Medulla oblongata (tissue), 1 donor: Measurements from ENCODE around the gene TBC1D4.

Experiments
- DNase-seq: peaks from one replicate; pipeline ENCODE4 v3.0.0-alpha.2; 2015; ENCODE audit errors: extremely low spot score

Gene TBC1D4

DNA sequence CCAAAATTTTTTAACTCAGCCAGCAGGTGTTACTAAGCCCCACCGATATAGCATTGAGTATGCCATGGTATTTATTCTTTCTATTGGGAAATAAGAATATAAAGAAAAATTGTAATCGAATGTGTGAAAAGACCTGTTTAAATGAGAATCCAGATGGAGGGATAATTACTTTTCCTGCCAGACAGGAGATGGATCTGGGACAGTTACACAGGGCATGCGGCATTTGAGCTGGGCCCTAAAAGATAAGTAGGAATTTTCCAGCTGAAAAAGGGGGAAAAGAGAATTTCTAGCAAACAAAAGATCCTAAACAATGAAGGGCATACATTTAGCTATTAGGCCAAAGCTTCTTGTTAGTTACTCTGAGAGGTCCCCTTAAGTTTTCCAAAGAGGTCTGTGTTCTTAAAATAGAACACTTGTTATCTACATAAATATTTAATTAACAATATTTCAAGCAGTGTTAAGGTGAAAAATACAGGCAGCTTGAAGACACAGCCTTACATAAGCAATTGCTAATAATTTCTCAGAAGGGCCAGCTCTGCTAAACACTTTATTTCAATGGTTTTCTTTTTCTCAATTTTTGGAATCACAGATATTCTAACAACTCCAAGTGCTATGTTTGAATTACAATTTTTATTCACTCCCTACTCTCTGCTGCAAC, 63.7 kb downstream of the TBC1D4 start:
- DNase-seq: no peak

DNA sequence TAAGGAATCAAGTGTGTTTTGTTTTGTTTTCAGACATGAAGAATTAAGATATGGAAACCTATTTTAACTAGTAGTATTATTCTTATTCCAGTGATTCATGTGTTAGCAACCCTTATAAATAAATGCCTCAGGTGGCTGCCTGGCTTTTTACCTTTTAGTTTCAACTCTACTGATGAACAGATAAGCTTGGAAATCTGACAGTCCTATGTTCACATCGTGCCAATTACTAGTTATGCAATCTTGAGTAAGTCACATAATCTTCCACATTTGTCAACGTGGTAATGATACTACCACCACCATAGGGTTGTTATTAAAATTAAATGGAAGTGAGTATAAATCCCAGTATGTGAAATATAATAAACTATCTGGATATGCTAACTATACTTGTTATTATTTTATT, 64.3 kb downstream of the TBC1D4 start:
- no peak for DNase-seq

DNA sequence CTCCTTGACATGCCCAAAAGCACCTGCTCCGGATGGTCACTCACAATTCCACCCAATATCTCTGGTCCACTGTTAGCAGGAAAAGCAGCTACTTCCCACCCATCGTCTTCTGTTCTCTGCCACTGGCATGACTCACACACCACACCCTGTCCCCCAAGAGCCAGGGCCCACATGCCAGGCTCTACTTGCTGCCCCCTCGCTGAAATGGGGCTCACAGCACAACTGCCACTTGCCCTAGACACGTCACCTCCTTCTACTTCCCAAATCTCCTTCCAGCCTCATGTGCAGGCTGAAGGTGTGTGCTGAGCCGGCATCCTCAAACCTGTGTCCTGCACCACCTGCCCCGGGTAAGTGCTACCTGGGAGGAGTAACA, 65.0 kb downstream of the TBC1D4 start:
- no peak for DNase-seq

DNA sequence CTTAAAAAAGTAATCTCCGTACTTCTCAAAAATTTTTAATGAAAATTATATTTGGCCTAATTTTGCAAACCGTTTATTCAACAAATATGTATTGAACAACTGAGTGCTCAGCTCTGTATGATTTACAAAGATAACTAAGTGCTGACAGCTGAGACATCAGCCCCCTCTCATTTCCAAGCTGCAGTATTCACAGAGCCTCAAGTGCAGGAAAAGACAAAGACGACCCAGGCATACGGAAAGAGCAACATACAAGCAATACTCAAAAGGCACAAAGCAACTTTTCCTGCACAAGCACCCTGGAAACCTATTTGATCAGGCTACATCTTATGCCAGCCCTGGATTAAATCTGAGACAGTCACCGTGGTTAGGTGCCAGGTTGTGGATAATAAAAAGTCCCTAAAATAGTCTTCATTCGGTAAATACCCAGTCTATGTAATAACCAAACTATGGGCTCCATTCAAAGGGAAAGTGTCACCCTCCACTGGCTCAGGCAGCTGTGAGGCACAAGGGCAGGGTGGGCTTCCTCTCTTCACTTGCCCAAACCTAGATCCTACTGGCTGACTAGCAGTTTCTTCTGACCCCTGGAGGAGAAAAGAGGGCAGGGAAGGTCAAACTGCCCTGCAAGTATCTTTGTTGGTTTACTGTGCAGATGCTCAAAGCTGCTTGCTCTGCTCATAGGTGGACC, 65.5 kb downstream of the TBC1D4 start:
- no peak for DNase-seq

DNA sequence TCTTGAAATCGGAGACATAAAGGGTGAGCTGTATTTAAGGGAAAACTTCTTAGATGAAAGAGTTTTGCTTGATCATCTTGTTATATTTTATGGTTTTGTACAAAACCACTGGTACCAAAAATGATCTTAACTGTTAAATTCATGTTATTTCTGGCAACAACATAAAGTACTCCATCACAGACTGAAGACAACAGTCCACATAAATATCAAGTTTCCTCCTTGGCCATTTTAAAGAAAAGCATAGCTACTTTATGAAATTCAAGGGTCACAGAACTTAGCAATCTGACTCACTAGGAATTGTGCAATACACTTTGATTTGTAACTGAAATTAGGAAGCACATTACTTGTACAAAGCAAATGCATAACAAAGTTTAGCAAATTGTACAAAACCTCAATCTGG, 66.3 kb downstream of the TBC1D4 start:
- no peak for DNase-seq

DNA sequence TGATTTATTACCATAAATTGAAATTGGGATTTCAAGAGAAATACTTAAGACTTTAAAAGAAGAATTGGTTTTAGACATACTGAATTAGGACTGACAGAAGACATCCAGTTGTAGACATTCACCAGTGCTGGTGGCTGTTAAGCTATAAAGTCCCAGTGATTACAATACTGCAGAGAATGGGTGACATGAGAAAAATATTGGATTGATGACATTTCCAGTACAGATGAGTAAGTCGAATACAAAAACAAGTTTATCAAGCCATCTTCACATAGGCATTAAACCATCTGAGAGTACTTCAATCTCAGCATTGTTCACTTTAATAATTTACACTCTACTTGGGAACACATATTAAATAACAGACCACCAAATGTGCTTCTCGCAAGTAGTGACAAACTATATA, 66.8 kb downstream of the TBC1D4 start:
- DNase-seq: no peak

DNA sequence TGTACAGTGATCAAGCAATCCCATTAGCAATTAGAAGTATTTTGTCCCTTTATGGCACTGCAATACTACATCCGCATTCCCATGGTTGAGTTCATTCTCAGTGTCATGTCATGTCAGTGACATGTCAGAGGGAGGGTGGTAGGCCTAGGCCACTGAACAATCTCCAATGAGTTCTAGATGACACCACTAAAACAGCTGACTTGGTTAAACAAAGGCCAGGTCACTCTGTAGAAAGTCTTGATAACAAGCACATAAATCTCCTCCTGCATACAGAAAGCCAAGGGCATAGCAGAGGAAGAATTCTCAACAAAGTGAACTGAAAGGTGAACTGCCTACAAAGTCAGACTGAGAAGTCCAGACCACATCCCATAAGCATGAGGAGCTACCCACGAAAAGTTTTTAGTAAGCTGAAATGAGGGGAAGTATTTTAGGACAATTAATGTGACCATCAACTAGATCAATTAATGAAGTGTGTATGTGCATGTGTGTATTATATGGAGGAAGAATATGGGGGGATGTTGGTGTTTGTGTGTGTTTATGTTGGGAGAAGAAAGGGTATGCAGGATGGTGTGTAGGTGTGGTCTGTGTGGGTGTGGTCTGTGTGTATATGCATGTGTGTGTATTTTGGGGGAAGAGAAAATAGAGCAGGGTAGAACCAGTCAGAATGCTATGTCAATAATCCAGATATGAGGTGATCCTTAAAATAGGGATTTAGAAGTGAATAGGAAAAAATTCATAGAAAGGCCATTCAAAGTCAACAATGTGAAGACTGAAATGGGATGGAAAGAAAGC, 67.7 kb downstream of the TBC1D4 start:
- DNase-seq: no peak

DNA sequence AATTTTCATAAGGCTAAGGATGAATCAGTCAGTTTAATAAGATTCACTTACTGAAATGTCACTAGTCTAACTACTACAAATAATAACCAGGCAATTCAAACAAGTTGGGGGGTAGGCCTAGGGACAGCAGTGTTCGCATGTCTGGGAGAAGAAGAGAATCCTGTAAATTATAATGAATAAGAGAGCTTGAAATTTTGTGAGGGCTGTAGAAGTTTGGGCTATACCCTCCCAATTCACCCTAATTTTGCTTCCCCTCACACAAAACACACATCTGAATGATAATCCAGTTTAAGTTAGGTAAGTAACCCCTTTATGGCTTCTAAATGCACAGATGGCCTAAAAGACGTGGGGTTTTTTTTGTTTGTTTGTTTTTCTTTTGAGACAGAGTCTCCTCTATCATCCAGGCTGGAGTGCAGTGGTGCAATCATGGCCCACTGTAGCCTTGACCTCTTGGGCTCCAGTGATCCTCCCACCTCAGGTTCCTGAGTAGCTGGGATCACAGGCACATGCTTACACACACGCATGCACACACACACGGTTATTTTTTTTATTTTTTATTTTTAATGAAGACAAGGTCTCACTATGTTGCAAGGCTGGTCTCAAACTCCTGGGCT, 69.9 kb downstream of the TBC1D4 start:
- no peak for DNase-seq

DNA sequence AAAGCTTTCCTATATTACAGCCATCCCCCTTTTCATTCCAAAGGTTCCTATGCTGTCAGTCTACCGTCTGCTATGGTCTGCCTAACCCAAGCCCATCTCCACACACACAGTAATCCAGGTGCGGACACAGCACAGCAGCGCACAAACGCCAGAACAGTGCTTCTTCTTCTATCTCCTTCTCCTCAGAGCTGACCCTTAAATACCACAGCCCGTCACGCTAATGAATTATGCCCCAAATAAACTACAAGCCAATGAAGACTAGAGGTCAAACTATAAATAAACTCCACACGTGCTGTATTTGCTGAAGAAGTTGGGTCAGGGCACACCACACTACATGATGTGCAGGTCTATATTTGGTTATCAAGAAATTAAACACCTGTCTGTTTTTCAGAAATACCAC, 71.8 kb downstream of the TBC1D4 start:
- DNase-seq: no peak

DNA sequence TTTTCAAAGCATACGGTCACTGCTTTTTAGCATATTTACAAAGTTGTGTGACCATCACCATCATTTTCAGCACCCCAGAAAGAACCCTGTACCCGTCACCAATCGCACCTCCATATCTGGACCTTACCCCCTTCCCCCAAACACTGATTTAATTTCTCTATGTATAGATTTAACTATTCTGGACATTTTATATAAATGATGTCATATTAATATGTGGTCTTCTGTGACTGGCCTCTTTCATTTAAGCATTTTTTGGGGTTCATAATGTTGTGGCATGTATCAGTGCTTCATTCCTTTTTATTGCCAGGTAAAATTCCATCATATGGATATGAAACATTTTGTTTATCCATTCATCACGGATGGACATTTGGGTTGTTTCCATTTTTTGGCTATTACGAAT, 74.0 kb downstream of the TBC1D4 start:
- no peak for DNase-seq

DNA sequence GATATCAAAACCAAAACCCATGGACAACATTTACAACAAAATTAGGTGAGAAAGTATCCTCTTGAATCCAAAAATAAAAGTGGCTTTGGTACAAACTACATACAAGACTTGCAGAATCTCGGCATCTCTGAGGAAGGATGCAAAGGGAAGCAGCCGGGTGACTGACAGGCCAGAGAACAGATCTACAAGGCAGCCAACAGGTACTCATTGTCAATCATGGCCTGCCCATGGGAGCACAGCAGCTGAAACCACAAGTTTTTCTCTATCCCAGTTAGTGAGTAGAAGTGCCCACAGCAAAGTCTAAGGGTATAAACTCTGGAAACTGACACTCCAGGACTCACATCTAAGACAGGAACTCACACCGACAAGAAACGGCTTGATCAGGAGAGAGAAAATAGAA, 74.5 kb downstream of the TBC1D4 start:
- DNase-seq: no peak

DNA sequence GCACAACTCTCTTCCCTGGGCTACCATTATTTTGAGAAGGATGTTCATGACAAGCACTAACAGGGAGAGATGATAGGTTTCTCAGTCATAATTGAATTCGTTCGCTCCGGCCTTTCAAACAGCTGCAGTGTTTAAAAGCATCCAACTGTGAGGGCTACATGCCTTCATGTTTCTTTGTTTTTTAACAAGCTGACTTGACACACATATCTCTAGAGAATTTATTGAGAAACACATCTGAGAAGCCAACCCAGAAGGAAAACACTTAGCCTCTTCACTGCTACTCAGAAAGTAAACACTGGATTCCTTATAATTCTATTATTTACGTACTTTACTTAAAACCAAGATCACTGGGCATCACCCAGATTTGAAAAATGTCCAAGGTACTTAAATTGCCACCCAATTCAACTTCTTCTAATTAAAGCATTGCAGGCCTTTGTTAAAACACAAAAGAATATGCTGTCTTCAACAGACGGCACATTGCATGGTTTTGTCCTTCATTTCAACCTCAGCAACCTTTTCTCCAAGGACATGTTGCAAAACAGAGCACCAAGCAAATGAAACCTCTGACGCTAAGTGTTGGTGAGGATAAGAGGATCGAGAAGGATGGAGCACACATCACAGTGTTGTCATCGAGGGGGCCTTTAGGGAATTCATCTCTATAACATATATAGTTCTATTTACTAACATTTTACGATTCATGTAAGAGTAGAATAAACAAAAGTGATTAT, 75.8 kb downstream of the TBC1D4 start:
- DNase-seq: no peak

DNA sequence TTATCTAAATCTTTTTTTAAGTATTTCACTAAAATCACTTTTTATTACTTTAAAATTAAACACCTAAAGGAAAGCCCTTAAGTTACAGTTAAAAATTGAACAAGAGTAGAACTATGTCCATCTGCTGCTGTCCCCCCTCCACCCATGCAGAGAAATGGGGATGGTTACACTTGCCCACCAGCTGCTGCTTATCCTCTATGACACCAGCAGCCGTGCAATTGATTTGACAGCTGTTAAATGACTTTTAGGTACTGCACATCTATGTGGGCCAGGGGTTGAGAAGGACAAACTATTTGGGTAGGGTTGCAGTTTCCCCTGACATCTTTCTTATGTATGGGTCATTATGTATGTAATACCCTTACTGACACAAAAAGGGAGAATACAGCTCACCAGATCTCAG, 77.2 kb downstream of the TBC1D4 start:
- no peak for DNase-seq

DNA sequence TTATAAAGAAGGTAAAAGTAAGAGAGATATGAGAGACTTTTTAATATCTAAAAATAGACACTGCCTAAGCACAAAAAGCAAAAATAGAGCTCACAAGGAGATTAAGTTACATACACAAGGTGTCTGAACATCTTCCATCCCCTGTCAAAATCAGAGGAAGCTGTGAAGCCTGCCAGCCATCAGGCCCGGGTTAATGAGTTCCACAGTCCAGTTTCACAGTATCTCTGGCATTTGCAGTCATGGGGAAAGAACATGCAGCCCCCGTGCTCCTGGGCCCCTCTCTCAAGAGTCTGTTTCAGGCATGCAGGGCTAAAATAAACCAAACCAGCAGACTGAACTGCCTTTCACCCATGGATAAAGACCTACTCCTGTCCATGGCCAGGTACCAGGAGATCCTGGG, 79.2 kb downstream of the TBC1D4 start:
- peak; percentile 26 for DNase-seq

DNA sequence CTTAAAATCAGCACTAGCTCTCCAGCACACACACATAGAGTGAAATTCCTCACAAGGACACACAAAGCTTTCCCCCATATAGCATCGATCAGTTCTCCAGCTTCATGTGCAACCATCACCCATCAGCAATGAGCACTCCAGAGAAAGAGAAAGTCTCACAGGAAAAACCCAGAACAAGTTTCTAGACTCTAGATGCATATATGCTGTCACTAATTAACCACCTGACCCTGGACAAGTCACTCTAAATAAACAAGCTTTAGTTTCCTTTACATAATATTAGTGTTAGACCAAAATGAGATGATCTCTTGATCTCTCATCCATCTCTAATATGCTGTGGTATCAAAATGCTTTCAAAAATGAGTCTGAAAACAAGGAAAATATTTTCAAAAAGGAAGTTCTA, 81.2 kb downstream of the TBC1D4 start:
- DNase-seq: no peak

DNA sequence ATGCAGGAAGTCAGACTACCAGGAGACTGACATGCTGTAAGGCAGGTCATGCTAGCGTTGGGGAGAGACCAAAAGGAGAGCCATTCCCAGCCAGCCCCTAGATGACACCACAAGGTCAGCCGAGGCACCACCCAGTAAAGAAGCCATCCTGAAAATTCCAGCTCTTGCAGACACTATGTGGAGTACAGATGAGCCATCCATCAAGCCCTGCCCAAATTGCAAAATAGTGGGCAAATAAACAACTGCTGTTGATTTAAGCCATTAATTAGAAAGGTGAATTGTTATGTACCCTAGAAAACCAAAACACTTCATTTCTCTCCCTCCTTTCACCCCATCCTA, 82.1 kb downstream of the TBC1D4 start:
- no peak for DNase-seq

DNA sequence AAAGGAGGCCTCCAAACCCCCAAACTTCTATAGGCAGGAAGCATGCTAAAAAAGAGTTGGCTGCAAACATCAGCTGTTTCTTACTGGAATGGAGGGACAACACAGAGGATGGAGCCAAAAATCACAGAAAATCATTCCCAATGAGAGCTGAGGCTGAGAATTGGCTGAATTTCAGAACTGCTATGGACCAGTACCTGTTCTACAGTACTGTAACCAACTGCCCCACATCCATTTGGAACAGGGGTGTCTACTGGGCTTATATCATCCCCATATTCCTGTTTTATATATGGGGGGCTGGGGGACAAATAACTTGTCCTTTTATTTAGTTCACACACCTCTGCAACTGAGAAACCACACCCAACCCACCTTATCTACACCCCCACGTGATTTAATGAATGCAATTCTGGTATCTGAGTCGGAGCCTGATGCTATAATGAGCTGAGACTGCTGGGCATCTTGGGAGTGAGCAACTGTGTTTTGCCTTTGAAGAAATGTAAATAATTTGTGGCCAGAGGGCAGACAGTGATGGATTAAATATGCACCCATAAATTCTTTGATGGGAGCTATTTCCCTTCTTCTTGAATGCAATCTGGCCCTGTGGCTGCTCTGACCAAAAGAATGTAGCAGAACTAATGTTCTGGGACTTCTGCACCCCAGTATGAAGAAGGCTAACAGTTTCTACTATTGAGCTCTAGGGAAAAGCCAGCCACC, 82.6 kb downstream of the TBC1D4 start:
- no peak for DNase-seq

DNA sequence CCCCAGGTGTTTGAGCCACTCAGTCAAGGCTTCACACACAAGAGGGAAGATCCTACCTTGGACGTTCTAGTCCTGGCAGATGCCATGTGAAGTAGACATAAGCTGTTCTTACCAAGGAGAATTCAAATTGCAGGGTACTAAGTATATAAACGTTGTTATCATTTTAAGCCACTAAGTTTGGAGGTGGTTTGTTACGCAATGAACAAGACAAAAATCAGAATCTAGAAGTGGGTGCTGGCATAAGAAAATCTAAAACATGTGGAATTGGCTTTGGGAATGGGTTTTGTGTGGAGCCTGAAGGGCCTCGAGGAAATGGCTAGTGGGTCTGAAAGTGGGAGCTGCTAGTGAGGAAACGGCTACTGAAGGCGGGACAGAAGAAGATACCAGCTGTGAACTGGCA, 83.9 kb downstream of the TBC1D4 start:
- DNase-seq: no peak

DNA sequence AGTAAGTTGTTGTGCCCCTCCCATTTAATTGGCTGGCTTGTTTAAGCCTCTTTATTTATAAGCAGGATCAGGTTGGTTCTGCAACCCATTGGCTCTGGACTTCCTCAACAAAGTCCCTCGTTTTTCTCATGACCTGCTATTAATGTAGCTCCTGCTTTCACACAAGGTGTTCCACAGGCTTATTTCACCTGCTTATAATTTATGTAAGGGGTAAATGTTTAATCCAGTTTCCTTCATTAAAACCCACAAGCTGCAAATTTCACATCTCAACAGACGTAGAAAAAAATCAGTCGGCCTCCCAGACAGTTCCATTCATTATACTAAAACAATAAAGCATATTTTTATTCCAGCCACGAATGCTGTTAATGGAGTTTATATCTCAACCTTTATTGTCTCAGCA, 86.1 kb downstream of the TBC1D4 start:
- DNase-seq: no peak

DNA sequence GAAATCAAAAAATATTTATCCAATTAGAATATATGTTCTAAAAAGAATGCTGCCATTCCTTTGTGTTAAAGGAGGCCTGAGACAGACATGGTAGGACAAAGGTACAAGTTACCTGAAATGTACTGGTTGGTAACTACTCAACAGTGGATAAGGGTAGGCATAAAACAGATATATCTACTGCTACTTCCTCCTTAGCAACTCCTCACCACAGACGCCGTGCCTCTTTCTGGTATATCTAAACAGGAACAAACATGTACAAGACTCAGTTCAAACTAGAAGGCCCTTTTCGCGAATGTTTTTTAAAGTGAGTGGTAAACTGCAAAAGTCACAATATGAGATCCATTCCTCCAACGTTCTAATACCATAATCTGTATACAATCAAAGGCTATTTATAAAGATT, 86.9 kb downstream of the TBC1D4 start:
- DNase-seq: peak; percentile 14

DNA sequence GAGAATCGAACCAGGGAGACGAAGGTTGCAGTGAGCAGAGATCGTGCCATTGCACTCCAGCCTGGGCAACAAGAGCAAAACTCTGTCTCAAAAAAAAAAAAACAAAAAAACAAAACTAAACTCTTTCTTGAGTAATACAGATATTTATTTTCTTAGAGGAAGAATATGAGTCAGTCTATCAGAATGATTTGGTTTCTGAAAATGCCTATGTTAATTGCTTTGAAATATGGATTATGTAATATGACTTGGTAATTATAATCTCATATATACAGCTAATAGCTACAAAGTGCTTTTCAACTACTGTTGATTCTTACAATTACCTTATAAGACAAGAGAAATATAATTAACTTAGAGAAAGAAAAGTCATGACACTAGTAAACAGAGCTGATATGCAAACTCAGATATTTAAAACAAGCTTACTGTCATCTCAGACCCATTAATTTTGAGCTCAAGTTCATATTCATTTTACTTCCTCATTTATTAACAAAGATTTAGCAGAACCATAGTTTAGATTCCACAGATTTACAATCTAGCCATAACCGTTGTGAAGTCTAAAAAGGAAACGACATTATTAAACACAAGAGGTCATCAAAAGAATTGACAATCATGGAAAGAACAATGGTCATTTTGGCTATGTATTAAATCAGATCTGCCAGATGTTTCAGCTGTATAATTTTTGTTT, 88.0 kb downstream of the TBC1D4 start:
- no peak for DNase-seq
